Panc1 (cell line): ENCODE results near the gene PIM2.

ENCODE experiments used
- POLR2AphosphoS5 ChIP-seq: IDR thresholded peaks from 2 replicates; pipeline ENCODE4 v1.6.1; 2012; ENCODE audit warnings: mild to moderate bottlenecking, low read depth, low read length, moderate library complexity
- TF ChIP-seq, protein P1 (sequence below): fragments of 450-650 bp; IDR thresholded peaks from 2 replicates; pipeline ENCODE4 v1.5.1; 2017; ENCODE audit warnings: mild to moderate bottlenecking
- TF ChIP-seq, protein P2 (sequence below), 2 experiments: IDR thresholded peaks; 2 replicates each; pipeline ENCODE4 v1.6.1; 2011 to 2012; ENCODE audit warnings: low read depth in 2 of 2, control low read depth in 1 of 2, low read length in 1 of 2, mild to moderate bottlenecking in 1 of 2, moderate library complexity in 1 of 2; ENCODE audit not compliant: insufficient read depth in 1 of 2

DNA sequence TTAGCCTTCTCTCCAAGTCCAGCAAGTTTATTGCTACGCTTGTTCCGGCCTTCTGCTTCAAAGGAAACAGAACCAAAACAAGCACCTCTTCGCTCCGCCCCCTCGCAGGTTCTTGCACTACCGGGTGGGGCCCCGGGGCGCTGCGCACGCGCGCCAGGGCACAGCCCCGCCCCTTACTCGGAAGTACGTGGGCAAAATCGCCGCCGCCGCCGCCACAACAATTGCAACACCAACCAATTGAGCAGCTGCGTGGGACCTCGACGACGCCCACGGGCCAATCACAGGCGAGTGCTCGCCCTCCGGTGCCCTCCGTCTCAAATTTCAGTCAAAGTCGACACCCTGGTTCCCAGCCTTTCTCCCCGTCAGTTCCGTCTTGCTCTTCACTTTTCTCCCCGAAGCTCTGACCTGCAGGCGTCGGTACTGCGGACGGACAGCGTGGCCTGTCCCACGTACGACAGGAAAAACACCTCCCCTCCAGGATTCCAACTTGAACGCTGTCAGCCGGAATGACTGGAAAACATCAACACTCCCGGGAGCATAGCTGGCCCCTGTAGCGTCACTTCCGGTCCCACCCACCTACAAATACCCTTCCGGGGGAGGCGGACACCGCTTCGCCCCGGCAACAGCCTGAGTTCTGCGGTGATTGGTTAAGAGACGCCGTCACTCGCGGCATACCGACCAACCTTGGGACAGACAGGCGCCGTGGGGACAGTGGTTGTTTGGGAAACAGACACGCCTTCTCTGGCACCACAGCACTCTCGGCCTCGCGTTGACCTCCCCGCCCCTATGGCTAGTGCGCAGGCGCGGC is 39.2 kb upstream of the PIM2 start:
- TF ChIP-seq, protein P1, sequence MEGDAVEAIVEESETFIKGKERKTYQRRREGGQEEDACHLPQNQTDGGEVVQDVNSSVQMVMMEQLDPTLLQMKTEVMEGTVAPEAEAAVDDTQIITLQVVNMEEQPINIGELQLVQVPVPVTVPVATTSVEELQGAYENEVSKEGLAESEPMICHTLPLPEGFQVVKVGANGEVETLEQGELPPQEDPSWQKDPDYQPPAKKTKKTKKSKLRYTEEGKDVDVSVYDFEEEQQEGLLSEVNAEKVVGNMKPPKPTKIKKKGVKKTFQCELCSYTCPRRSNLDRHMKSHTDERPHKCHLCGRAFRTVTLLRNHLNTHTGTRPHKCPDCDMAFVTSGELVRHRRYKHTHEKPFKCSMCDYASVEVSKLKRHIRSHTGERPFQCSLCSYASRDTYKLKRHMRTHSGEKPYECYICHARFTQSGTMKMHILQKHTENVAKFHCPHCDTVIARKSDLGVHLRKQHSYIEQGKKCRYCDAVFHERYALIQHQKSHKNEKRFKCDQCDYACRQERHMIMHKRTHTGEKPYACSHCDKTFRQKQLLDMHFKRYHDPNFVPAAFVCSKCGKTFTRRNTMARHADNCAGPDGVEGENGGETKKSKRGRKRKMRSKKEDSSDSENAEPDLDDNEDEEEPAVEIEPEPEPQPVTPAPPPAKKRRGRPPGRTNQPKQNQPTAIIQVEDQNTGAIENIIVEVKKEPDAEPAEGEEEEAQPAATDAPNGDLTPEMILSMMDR, result no peak
- TF ChIP-seq, protein P2, sequence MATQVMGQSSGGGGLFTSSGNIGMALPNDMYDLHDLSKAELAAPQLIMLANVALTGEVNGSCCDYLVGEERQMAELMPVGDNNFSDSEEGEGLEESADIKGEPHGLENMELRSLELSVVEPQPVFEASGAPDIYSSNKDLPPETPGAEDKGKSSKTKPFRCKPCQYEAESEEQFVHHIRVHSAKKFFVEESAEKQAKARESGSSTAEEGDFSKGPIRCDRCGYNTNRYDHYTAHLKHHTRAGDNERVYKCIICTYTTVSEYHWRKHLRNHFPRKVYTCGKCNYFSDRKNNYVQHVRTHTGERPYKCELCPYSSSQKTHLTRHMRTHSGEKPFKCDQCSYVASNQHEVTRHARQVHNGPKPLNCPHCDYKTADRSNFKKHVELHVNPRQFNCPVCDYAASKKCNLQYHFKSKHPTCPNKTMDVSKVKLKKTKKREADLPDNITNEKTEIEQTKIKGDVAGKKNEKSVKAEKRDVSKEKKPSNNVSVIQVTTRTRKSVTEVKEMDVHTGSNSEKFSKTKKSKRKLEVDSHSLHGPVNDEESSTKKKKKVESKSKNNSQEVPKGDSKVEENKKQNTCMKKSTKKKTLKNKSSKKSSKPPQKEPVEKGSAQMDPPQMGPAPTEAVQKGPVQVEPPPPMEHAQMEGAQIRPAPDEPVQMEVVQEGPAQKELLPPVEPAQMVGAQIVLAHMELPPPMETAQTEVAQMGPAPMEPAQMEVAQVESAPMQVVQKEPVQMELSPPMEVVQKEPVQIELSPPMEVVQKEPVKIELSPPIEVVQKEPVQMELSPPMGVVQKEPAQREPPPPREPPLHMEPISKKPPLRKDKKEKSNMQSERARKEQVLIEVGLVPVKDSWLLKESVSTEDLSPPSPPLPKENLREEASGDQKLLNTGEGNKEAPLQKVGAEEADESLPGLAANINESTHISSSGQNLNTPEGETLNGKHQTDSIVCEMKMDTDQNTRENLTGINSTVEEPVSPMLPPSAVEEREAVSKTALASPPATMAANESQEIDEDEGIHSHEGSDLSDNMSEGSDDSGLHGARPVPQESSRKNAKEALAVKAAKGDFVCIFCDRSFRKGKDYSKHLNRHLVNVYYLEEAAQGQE (IDR thresholded peaks at IDR 0.05; ENCODE audit: insufficient read depth in 1 of 2, low read depth in 2 of 2, low read length in 1 of 2), result no peak; a peak in 1 of 4 replicates
- peak; percentile 50 for TF ChIP-seq POLR2AphosphoS5
